ENCODE data around the gene ARMC9. TPM values are rescaled to one million over a fixed set of nuclear protein-coding genes. Genes with fewer than 3 reads are reported as not detected.

The ARMC9 gene
- total RNA-seq, 4 donors from 2014 or later = 2.2 to 6.9 (median 5.3) TPM

DNA sequence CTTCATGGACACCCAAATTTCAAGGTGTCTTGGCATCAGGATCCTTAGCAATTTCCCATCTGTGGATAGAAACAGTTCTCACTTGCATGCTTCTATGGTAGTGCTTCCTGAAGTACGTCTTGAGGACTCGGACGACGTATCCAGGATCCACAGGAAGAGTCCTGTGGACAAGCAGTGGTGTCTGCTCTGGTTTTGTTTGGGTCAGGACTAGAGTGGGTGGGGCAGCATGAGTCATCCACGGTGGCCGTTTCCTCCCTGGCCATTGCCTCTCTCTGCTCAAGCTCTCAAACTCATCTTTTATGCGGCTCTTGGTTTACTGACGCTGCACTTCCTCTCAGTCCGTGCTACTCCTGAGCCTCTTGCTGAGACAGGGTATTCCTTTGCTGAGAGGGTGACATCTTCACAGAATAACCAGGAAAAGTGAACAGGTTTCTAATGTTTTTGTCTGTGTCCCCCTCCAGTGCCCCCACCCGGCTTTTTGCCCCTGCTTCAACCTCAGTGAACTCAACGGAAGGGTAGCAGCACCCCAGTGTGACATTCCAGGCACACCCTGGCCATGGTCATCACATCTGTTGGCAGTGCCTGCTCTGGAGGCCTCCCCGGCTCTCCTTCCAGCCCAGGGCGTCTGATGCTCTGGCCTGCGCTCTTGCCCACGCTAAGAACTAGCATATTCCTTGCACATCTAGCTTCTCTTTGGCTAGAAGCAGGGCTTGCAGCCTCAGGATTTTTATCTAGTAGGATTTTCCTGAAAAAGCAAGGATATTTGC is 62.2 kb downstream of the ARMC9 start:
- WGBS, 2 donors = 83 to 85% methylated on average over 15 of the region's 15 CpGs
- intact Hi-C loops (cut with DNase I; ENCODE audit: low total_unique reads) = no loop called here
- no peak overlapping the region for H3K4me3 ChIP-seq (ENCODE audit: low read depth, poor library complexity, severe bottlenecking)
- no peak for DNase-seq (ENCODE audit: low spot score in 2 of 2)
- TF ChIP-seq POLR2A (IDR thresholded peaks at IDR 0.05) = no peak
- TF ChIP-seq, protein P1, sequence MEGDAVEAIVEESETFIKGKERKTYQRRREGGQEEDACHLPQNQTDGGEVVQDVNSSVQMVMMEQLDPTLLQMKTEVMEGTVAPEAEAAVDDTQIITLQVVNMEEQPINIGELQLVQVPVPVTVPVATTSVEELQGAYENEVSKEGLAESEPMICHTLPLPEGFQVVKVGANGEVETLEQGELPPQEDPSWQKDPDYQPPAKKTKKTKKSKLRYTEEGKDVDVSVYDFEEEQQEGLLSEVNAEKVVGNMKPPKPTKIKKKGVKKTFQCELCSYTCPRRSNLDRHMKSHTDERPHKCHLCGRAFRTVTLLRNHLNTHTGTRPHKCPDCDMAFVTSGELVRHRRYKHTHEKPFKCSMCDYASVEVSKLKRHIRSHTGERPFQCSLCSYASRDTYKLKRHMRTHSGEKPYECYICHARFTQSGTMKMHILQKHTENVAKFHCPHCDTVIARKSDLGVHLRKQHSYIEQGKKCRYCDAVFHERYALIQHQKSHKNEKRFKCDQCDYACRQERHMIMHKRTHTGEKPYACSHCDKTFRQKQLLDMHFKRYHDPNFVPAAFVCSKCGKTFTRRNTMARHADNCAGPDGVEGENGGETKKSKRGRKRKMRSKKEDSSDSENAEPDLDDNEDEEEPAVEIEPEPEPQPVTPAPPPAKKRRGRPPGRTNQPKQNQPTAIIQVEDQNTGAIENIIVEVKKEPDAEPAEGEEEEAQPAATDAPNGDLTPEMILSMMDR (IDR thresholded peaks at IDR 0.05) = no peak

DNA sequence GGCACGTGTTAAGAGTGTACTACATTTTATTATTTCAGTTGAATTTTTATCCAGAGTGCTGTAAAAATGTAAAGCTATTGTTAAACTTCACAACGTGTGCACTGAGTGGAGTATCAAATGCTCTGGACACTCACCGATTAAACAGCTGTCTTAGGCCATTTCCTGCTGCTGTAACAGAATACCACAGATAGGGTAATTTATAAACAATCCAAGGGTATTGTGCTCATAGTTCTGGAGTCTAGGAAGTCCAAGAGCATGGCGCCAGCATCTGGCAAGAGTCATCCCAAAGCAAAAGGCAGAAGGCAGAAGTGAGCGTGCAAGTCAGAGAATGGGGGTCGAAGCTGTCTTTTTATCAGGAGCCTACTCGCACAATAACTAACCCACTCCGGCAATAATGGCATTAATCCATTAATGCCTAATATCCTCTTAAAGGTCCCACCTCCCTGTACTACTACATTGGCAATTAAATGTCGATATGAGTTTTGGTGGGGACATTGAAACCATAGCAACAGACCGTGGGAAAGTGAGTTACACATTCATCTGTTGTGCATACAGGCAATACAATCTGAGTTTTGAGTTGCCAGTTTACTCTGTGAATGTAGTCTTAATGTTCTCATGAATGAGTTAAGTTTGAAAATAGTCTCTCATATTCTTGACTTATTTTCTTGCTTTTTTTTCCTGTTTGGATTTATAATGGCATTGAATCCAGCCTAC is 64.8 kb downstream of the ARMC9 start:
- WGBS, 2 donors = 91 to 93% methylated on average over 10 of the region's 10 CpGs
- intact Hi-C loops (cut with DNase I; ENCODE audit: low total_unique reads) = no loop called here
- no peak for DNase-seq (ENCODE audit: low spot score in 2 of 2)
- TF ChIP-seq, protein P1 (IDR thresholded peaks at IDR 0.05) = no peak
- TF ChIP-seq POLR2A (IDR thresholded peaks at IDR 0.05) = no peak
- no peak overlapping the region for H3K4me3 ChIP-seq (ENCODE audit: low read depth, poor library complexity, severe bottlenecking)

DNA sequence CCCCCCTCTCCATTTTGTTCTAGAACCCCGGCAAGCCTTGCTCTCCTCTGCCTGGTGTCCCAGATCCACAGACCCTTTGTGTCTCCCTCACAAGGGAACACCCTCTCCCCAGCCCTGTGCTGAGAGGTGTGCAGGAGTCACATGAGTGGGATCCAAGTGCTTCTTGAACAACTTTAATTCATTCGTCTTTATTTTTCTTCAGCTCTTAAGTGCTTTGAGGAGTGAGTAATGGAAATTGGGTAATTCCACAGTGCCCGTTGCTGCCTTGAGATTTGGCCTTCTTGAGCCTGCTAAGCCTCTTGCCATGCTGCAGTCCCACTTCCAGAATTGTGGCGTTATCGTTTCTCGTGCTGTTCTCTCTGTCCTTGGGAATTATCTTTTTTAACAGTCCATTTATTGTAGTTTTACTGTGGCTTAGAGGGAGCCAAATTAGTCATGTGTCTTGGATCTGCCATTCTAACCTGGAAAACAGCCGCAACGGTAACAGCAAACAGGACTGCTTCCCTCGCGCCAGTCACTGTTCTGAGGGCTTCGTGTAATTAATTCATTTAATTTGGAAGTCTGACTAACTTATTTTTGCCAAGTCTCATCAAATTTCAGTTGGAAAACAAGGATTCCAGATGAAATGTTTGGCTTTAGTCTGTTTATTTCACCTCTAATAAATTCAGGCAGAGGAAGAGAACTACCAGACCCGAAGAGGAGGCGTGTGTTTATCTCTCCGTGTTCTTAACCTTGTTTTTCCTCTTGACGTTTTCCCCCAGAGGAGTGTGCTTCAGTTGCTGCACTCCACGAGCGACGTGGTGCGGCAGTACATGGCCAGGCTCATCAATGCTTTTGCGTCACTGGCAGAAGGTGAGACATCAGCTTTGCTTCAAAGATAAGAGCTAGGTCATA is 72.0 kb downstream of the ARMC9 start:
- H3K4me3 ChIP-seq (ENCODE audit: low read depth, poor library complexity, severe bottlenecking) = no peak overlapping the region
- TF ChIP-seq POLR2A (IDR thresholded peaks at IDR 0.05) = no peak
- TF ChIP-seq, protein P1 (IDR thresholded peaks at IDR 0.05) = no peak
- DNase-seq (ENCODE audit: low spot score in 2 of 2) = no peak
- intact Hi-C loops (cut with DNase I; ENCODE audit: low total_unique reads) = no loop called here
- 79 to 81% methylated on average over 20 of the region's 20 CpGs for WGBS, 2 donors

DNA sequence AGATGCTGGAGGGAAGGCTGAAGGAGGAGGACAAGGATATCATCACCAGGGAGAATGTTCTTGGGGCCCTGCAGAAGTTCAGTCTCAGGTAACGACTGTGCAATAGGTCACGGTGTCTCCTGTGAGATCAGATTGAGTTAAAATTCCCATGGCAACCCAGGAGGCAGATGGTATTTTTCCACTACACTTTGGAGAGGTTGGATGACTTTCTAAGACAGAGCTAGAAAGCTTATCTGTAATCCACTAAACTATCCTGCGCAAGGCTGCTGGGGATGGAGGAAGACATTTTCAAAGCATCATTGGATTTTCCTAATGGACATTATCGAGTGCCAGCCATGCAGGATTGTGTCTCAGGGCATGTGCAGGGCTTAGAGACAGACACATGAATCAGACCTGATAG is 74.6 kb downstream of the ARMC9 start:
- TF ChIP-seq POLR2A (IDR thresholded peaks at IDR 0.05) = no peak
- TF ChIP-seq, protein P1 (IDR thresholded peaks at IDR 0.05) = no peak
- intact Hi-C loops (cut with DNase I; ENCODE audit: low total_unique reads) = no loop called here
- DNase-seq (ENCODE audit: low spot score in 2 of 2) = no peak
- 94 to 100% methylated on average over 4 of the region's 4 CpGs for WGBS, 2 donors
- no peak overlapping the region for H3K4me3 ChIP-seq (ENCODE audit: low read depth, poor library complexity, severe bottlenecking)

DNA sequence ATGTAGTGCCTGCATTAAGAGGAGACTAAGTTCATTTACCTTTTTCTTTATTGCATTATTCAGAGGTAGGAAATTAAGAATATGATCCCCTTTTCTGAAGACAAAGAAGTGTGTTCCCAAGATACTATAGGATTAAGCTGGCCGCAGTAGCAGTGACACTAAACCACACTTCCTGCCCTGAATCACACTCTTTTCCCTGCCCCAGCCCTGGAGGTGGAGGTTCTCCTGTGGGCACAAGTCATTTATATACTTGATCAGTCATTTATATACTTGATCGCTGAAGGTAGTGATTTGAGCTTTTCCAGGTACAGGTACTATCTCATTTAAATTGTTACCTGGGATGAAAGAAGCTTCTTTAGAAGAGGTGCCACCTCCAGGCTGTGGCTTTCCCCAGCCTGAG is 78.6 kb downstream of the ARMC9 start:
- 87 to 95% methylated on average over 2 of the region's 2 CpGs for whole genome bisulfite sequencing, 2 donors
- DNase-seq (ENCODE audit: low spot score in 2 of 2) = no peak
- no peak overlapping the region for H3K4me3 ChIP-seq (ENCODE audit: low read depth, poor library complexity, severe bottlenecking)
- no peak for TF ChIP-seq POLR2A (IDR thresholded peaks at IDR 0.05)
- intact Hi-C loops (cut with DNase I; ENCODE audit: low total_unique reads) = no loop called here

DNA sequence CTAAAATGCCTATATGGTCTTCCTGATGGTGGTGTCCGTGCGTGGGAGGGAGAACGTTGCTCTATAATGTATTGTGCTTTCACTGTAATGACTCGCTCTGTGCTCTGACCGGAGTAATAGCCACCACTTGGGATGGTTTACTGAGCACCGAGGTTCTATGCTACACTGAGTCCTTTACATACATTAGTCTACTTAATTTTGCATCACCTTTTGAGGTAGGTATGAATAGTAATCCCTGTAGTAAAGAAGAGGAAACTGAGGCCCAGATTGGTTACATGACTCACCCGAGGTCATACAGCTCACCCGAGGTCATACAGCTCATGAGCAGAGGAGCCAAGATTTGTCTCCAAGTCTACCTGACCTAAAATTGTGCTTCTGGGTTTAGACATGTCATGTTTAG is 79.5 kb downstream of the ARMC9 start:
- intact Hi-C loops (cut with DNase I; ENCODE audit: low total_unique reads) = no loop called here
- H3K4me3 ChIP-seq (ENCODE audit: low read depth, poor library complexity, severe bottlenecking) = no peak overlapping the region
- DNase-seq (ENCODE audit: low spot score in 2 of 2) = no peak
- TF ChIP-seq POLR2A (IDR thresholded peaks at IDR 0.05) = no peak
- TF ChIP-seq, protein P1 (IDR thresholded peaks at IDR 0.05) = no peak
- 88 to 89% methylated on average over 8 of the region's 8 CpGs for WGBS, 2 donors

Measured in lower leg skin (tissue), 4 donors.